ENCODE measurements around the gene MTF1.
A peak's percentile ranks its signal among the peaks of the same experiment; 100 is the strongest.

Gene MTF1

GRCh38 chr1:37793773-37794371 is 65.5 kb downstream of the MTF1 start, which contains the start of gene MANEAL (continued):
- TF ChIP-seq ZNF280C (tag by site-specific recombination; IDR thresholded peaks at IDR 0.05) (no peak), ZSCAN16 (tag by site-specific recombination; IDR thresholded peaks at IDR 0.05) (peak; percentile 71; the same call in 1 of the 2 replicates), KLF8 (tag by site-specific recombination; IDR thresholded peaks at IDR 0.05) (peak; percentile 81; the same call in 1 of the 2 replicates), GLI2 (tag by site-specific recombination; IDR thresholded peaks at IDR 0.05; ENCODE audit: borderline replicate concordance, low read depth) (no peak), ZNF76 (tag by site-specific recombination; IDR thresholded peaks at IDR 0.05; ENCODE audit: borderline replicate concordance, low read depth) (peak; percentile 71; the same call in 1 of the 2 replicates), ZNF610 (tag by site-specific recombination; IDR thresholded peaks at IDR 0.05; ENCODE audit: borderline replicate concordance) (0 out of 2 replicates have a peak, but pooled peaks have one; percentile 42), MZF1 (tag by site-specific recombination; IDR thresholded peaks at IDR 0.05; ENCODE audit: borderline replicate concordance) (peak; percentile 72; the same call in 1 of the 2 replicates), ZBTB8A (tag by site-specific recombination; IDR thresholded peaks at IDR 0.05) (peak; percentile 79), TRIM28 (IDR thresholded peaks at IDR 0.05; ENCODE audit: borderline replicate concordance, low read length) (0 out of 2 replicates have a peak, but pooled peaks have one; percentile 28), ZBTB17 (tag by site-specific recombination; IDR thresholded peaks at IDR 0.05) (peak; percentile 61; the same call in 1 of the 2 replicates), ZXDB (tag by site-specific recombination; IDR thresholded peaks at IDR 0.05) (peak; percentile 74), CTCF (tag by site-specific recombination; IDR thresholded peaks at IDR 0.05) (0 out of 2 replicates have a peak, but pooled peaks have one; percentile 40), ZNF138 (tag by site-specific recombination; IDR thresholded peaks at IDR 0.05; ENCODE audit: borderline replicate concordance) (no peak)
- TF ChIP-seq, protein P1, sequence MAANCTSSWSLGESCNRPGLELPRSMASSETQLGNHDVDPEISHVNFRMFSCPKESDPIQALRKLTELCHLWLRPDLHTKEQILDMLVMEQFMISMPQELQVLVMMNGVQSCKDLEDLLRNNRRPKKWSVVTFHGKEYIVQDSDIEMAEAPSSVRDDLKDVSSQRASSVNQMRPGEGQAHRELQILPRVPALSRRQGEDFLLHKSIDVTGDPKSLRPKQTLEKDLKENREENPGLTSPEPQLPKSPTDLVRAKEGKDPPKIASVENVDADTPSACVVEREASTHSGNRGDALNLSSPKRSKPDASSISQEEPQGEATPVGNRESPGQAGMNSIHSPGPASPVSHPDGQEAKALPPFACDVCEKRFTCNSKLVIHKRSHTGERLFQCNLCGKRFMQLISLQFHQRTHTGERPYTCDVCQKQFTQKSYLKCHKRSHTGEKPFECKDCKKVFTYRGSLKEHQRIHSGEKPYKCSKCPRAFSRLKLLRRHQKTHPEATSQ (tag by site-specific recombination; IDR thresholded peaks at IDR 0.05): peak; percentile 79; the same call in 1 of the 2 replicates

GRCh38 chr1:37792943-37793686 is 66.3 kb downstream of the MTF1 start:
- CTCF ChIA-PET: no interaction called here
- Histone ChIP-seq H3K36me3 (ENCODE audit: control insufficient read depth in 2 of 2, insufficient read depth in 1 of 2, low read length in 2 of 2) (peaks cover 0 to 24% of the 10 kb centered on the region in 2 experiments; a peak in 2 of 3 replicates), H3K9me3 (ENCODE audit: control insufficient read depth, insufficient read depth, low read depth, low read length) (no peaks in the 10 kb centered on the region), H3K4me3 (ENCODE audit: low read depth, low read length) (peak overlapping the region; percentile 70), H3K27ac (ENCODE audit: extremely low read depth, low read depth, low read length) (no peak overlapping the region; the same call in 1 of the 2 replicates), H3K4me1 (ENCODE audit: control insufficient read depth, insufficient read depth, low read length) (peaks cover 7% of the 10 kb centered on the region; the same call in 1 of the 2 replicates)
- TF ChIP-seq ZNF600 (tag by site-specific recombination; IDR thresholded peaks at IDR 0.05) (no peak), ZNF664 (tag by site-specific recombination; IDR thresholded peaks at IDR 0.05) (peak; percentile 78)
- TF ChIP-seq, protein P2, sequence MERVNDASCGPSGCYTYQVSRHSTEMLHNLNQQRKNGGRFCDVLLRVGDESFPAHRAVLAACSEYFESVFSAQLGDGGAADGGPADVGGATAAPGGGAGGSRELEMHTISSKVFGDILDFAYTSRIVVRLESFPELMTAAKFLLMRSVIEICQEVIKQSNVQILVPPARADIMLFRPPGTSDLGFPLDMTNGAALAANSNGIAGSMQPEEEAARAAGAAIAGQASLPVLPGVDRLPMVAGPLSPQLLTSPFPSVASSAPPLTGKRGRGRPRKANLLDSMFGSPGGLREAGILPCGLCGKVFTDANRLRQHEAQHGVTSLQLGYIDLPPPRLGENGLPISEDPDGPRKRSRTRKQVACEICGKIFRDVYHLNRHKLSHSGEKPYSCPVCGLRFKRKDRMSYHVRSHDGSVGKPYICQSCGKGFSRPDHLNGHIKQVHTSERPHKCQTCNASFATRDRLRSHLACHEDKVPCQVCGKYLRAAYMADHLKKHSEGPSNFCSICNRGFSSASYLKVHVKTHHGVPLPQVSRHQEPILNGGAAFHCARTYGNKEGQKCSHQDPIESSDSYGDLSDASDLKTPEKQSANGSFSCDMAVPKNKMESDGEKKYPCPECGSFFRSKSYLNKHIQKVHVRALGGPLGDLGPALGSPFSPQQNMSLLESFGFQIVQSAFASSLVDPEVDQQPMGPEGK (tag by site-specific recombination; IDR thresholded peaks at IDR 0.05): 0 out of 2 replicates have a peak, but pooled peaks have one; percentile 4
- POLR2A ChIA-PET: no interaction called here
